ENCODE measurements around the gene FGF22.
"Not testable (repeated sequence)": the region's sequence is repeated elsewhere in the genome, so short reads cannot be mapped to it uniquely, and the experiment has no call there.

FGF22 gene

GRCh38 chr19:621819-622218 is 17.9 kb upstream of the FGF22 start:
- DNase-seq (ENCODE audit: low read depth in 2 of 3, low spot score in 1 of 3) = no peak

GRCh38 chr19:622666-623065 is 17.0 kb upstream of the FGF22 start:
- no peak for DNase-seq (ENCODE audit: low read depth in 2 of 3, low spot score in 1 of 3)

- DNase-seq (ENCODE audit: low read depth in 2 of 3, low spot score in 1 of 3) = no peak
Observed at GRCh38 chr19:623175-623916, 16.3 kb upstream of the FGF22 start.

GRCh38 chr19:623974-624373 is 15.7 kb upstream of the FGF22 start:
- no peak for DNase-seq (ENCODE audit: low read depth in 2 of 3, low spot score in 1 of 3)

GRCh38 chr19:624433-625109 is 15.1 kb upstream of the FGF22 start:
- no peak for DNase-seq (ENCODE audit: low read depth in 2 of 3, low spot score in 1 of 3)

GRCh38 chr19:625257-625656 is 14.4 kb upstream of the FGF22 start:
- no peak for DNase-seq (ENCODE audit: low read depth in 2 of 3, low spot score in 1 of 3)

- DNase-seq (ENCODE audit: low read depth in 2 of 3, low spot score in 1 of 3) = not testable (repeated sequence)
Observed at GRCh38 chr19:626566-626965, 13.1 kb upstream of the FGF22 start.

- DNase-seq (ENCODE audit: low read depth in 2 of 3, low spot score in 1 of 3) = no peak
Observed at GRCh38 chr19:628168-628567, 11.5 kb upstream of the FGF22 start.

- DNase-seq (ENCODE audit: low read depth in 2 of 3, low spot score in 1 of 3) = not testable (repeated sequence)
Observed at GRCh38 chr19:629515-629914, 10.2 kb upstream of the FGF22 start.

- no peak for DNase-seq (ENCODE audit: low read depth in 2 of 3, low spot score in 1 of 3)
Observed at GRCh38 chr19:629961-630714, 9.5 kb upstream of the FGF22 start.

GRCh38 chr19:632579-633067 is 7.1 kb upstream of the FGF22 start:
- peak; percentile 22 to 50 (median 44) for DNase-seq (ENCODE audit: low read depth in 2 of 3, low spot score in 1 of 3)

GRCh38 chr19:633068-633785 is 6.5 kb upstream of the FGF22 start, which contains the start of gene POLRMT:
POLRMT (minus strand) TSS chr19:633537; CDS start chr19:633512, 25 bp downstream.
- DNase-seq (ENCODE audit: low read depth in 2 of 3, low spot score in 1 of 3) = peak; percentile 94

GRCh38 chr19:633786-634639 is 5.7 kb upstream of the FGF22 start:
- DNase-seq (ENCODE audit: low read depth in 2 of 3, low spot score in 1 of 3) = no peak

- no peak for DNase-seq (ENCODE audit: low read depth in 2 of 3, low spot score in 1 of 3)
Observed at GRCh38 chr19:634975-635652, 4.6 kb upstream of the FGF22 start.

GRCh38 chr19:638906-639252 is 800 bp upstream of the FGF22 start:
- DNase-seq (ENCODE audit: low read depth in 2 of 3, low spot score in 1 of 3) = no peak

GRCh38 chr19:640161-640558 is 481 bp downstream of the FGF22 start:
- DNase-seq (ENCODE audit: low read depth in 2 of 3, low spot score in 1 of 3) = no peak

- DNase-seq (ENCODE audit: low read depth in 2 of 3, low spot score in 1 of 3) = no peak
Observed at GRCh38 chr19:640606-641189, 1.0 kb downstream of the FGF22 start.

- DNase-seq (ENCODE audit: low read depth in 2 of 3, low spot score in 1 of 3) = no peak
Observed at GRCh38 chr19:641702-642101, 2.0 kb downstream of the FGF22 start.

Data from stimulated activated CD4-positive, alpha-beta T cell treated with anti-CD3 and anti-CD28 coated beads, Interleukin-12 subunit alpha, Interleukin-12 subunit beta, amount 100 ng/mL, for 48 hours (primary cell).